Left renal cortex interstitium (tissue), 4 donors: ENCODE measurements around the gene DDX46. TPM values are rescaled to one million over a fixed set of nuclear protein-coding genes. Genes with fewer than 3 reads are reported as not detected.

Experiments
- polyA plus RNA-seq, 4 donors: library from polyadenylated mRNA; unstranded; fragments of 120-200 nt; gene quantifications; one replicate each; pipeline ENCODE4 v1.2.1, GENCODE V29; 2013; ENCODE audit not compliant: insufficient read length in 4 of 4

DDX46 gene
- polyA plus RNA-seq, 4 donors, result 61.2 to 102 (median 85.5) TPM

Other genes with a start within 250 kb of the DDX46 start
- gene JADE2, start 233.1 kb upstream of the DDX46 start, polyA plus RNA-seq, result 10 to 100 TPM; 10.4 to 14.2 (median 11.7) TPM
- gene SAR1B, start 126.0 kb upstream of the DDX46 start, polyA plus RNA-seq, result 10 to 100 TPM; 33.5 to 46.3 (median 40.2) TPM
- 10 to 100 TPM; 18.9 to 24.1 (median 21.6) TPM for gene SEC24A, start 110.0 kb upstream of the DDX46 start, polyA plus RNA-seq
- 10 to 100 TPM; 53.2 to 78.5 (median 68.4) TPM for gene CAMLG, start 20.2 kb upstream of the DDX46 start, polyA plus RNA-seq
- gene C5orf24, start 87.2 kb downstream of the DDX46 start, polyA plus RNA-seq, result 100 to 1,000 TPM in 1 of 4 donors, 10 to 100 TPM in 3; 95.0 to 119 (median 97.4) TPM
- 10 to 100 TPM; 73.3 to 91.3 (median 80.4) TPM for gene TXNDC15, start 115.6 kb downstream of the DDX46 start, polyA plus RNA-seq
- gene PCBD2, start 146.4 kb downstream of the DDX46 start, polyA plus RNA-seq, result 10 to 100 TPM in 2 of 4 donors, 1 to 10 TPM in 2; 8.5 to 20.9 (median 13.2) TPM
- gene CATSPER3, start 209.1 kb downstream of the DDX46 start, polyA plus RNA-seq, result 1 to 10 TPM; 1.1 to 2.0 (median 1.5) TPM